ENCODE measurements around the gene RHBDF2.

- TF ChIP-seq, protein P1, sequence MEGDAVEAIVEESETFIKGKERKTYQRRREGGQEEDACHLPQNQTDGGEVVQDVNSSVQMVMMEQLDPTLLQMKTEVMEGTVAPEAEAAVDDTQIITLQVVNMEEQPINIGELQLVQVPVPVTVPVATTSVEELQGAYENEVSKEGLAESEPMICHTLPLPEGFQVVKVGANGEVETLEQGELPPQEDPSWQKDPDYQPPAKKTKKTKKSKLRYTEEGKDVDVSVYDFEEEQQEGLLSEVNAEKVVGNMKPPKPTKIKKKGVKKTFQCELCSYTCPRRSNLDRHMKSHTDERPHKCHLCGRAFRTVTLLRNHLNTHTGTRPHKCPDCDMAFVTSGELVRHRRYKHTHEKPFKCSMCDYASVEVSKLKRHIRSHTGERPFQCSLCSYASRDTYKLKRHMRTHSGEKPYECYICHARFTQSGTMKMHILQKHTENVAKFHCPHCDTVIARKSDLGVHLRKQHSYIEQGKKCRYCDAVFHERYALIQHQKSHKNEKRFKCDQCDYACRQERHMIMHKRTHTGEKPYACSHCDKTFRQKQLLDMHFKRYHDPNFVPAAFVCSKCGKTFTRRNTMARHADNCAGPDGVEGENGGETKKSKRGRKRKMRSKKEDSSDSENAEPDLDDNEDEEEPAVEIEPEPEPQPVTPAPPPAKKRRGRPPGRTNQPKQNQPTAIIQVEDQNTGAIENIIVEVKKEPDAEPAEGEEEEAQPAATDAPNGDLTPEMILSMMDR (conservative IDR thresholded peaks at IDR 0.05), result no peak
- TF ChIP-seq EZH2 (IDR thresholded peaks at IDR 0.05; ENCODE audit: low read depth), result no peak
These were observed 42.2 kb upstream of the RHBDF2 start for GRCh38 chr17:76543482-76543825.

All from PC-9 (cell line).